Stimulated activated CD8-positive, alpha-beta memory T cell treated with anti-CD3 and anti-CD28 coated beads, Interleukin-12 subunit alpha, Interleukin-12 subunit beta, amount 100 ng/mL, for 4 hours (primary cell): ENCODE results near the gene SEC61B.
"Not testable (repeated sequence)": the region's sequence is repeated elsewhere in the genome, so short reads cannot be mapped to it uniquely, and the experiment has no call there.

Experiments used
- DNase-seq: peaks from one replicate; pipeline ENCODE4 v3.0.0-alpha.2; 2020; ENCODE audit warnings: low read depth

Gene SEC61B

GRCh38 chr9:99192786-99193465 lies 29.2 kb upstream of the SEC61B start:
- DNase-seq, result no peak

DNA sequence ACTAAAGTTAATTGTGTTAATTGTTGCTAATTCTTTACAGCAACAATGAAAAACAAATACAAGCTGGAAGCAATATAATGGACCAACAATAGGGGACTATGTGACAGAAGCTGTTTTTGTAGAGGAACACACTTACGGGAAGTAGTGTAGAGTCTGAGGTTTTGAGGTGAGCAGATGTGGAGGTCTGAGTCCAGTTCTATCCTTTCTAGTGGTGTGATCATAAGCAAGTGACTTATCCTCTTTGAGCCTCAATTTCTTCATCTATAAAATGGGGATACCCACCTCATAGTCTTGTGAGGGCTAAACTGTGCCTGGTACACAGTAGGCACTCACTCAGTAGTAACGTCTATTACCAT lies 28.6 kb upstream of the SEC61B start:
- DNase-seq, result no peak

DNA sequence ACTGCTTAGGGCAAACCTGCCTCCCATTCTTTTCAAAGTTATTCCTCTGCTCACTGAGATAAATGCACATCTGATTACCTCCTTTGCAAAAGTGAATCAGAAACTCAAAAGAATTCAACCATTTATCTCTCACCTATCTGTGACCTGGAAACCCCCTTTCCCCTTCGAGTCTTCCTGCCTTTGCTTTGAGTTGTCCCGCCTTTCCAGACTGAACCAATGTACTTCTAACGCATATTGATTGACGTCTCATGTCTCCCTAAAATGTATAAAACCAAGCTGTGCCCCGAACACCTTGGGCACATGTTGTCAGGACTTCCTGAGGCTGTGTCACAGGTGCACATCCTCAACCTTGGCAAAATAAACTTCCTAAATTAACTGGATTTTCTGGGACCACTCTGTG lies 25.6 kb upstream of the SEC61B start:
- DNase-seq, result not testable (repeated sequence)

GRCh38 chr9:99197124-99197630 lies 24.9 kb upstream of the SEC61B start:
- DNase-seq, result no peak

DNA sequence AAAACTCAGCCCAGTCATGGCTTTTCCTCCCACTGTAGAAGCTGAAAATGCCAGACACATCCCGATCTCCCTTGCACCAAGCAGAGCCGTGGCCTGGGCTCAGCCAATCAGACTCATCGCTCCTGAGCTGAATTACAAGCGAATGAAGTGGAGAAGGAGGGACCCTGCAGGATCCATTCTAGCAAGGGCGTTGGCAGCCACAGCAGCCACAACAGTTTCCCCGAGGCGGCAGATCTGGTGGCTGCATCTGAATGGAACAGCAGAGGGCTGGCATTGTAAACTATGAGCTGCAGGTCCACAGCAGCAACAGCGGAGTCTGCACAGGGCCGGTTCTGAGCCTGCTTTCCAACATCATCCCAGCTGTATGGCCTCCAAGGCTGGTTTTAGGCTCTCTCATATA lies 24.1 kb upstream of the SEC61B start:
- DNase-seq, result no peak

GRCh38 chr9:99199938-99200539 lies 22.0 kb upstream of the SEC61B start:
- no peak for DNase-seq

DNA sequence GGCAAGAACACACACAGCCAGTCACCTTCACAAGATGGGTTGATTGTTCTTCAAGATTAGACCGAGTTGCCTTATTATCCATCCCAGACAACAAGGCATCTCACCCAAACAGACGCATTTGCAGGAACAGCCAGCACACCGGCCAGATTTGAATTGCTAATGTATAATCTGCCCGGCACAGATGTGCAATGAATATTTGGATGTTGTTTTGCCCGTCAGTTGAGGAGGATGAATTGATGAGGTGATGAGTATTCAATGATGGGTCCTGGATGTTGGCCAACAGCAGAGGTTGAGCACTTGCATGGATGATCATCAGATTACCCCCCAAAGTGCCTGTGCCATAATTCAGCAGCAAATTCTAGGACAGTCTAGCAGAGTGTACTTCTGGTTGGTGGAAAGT lies 20.5 kb upstream of the SEC61B start:
- no peak for DNase-seq

DNA sequence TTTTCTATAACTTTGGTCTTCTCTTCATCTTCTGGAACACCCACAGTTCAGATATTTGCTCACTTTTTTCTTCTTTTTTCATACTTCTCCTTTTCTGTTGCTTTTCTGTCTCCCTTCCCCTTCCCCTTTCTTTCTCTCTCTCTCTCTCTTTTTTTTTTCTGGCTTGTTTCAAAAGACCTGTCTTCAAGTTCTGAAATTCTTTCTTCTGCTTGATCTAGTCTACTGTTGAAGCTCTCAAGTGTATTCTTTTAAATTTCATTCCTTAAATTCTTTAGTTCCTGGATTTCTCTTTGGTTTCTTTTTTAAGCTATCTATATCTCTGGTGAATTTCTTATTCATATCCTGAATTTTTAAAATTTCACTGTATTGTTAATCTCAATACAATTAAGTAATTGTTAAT lies 11.5 kb upstream of the SEC61B start:
- no peak for DNase-seq

- DNase-seq, result no peak
Measured at GRCh38 chr9:99211746-99212145, 10.3 kb upstream of the SEC61B start.

DNA sequence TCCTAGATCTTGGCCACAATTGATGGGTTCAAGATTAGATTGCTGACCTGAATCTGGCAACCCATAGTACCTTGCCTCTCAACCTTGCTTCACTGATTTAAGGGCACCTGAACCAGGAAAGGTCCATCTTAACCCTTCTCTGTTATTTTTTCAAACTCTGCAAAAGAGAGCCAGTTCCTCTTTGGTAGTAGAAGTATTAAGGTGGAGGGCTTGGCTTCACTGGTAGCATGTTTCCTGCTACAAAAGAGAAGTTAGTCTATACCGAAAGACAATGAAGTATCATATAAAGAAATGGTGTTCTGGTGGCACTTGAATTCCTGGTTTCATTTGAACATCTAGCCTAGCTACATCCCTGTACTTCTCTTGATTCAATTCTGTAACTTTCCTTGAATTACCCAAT lies 8.9 kb upstream of the SEC61B start:
- no peak for DNase-seq

GRCh38 chr9:99216073-99216472 lies 6.0 kb upstream of the SEC61B start:
- DNase-seq, result no peak

DNA sequence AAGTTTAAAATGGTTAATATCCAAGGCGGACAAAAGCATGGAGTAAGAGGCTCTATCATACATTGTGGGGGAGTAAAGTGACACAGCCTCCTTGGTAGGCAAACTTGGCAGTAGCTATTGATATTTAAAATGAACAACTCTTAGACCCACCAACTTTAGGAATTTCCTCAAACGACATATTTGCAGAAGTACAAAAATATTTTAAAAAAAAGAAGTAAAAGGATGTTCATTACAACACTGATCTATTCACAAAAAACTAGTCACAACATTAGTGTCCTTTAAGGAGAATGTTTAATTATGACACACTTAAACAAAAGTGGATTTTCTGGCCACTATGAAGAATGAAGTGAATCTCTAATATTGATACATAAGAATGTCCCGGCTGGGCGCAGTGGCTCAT lies 2.1 kb upstream of the SEC61B start:
- no peak for DNase-seq

GRCh38 chr9:99221266-99221620 lies 839 bp upstream of the SEC61B start:
- DNase-seq, result no peak

- no peak for DNase-seq
Measured at GRCh38 chr9:99222416-99223270, 561 bp downstream of the SEC61B start.

GRCh38 chr9:99224445-99224844 lies 2.4 kb downstream of the SEC61B start:
- DNase-seq, result no peak

GRCh38 chr9:99226054-99226453 lies 4.0 kb downstream of the SEC61B start:
- DNase-seq, result no peak

GRCh38 chr9:99230206-99230605 lies 8.1 kb downstream of the SEC61B start:
- no peak for DNase-seq

DNA sequence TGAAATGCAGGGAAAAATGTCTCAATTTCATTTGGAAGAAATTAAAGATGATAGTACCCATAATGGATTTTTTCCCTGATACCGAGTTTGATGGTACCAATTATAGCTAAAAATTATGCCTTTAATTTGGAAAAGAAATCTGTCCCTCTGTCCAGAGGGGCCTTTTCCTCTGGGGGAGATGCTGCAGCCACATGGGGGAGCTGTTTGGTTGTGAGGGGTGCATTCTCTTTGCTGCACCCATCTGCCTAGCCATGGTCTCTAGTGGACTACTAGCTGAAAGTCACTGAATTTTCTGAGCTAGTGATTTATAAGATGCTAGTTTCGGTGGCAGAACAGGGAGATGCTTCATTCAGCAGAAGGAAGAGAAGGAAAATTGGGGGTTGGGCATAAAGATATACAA lies 9.6 kb downstream of the SEC61B start:
- DNase-seq, result no peak

- no peak for DNase-seq
Measured at GRCh38 chr9:99234618-99235017, 12.5 kb downstream of the SEC61B start.

- DNase-seq, result no peak
Measured at GRCh38 chr9:99235069-99235468, 13.0 kb downstream of the SEC61B start.

GRCh38 chr9:99235926-99236634 lies 14.0 kb downstream of the SEC61B start:
- no peak for DNase-seq

- no peak for DNase-seq
Measured at GRCh38 chr9:99237356-99237755, 15.3 kb downstream of the SEC61B start.

GRCh38 chr9:99237849-99238248 lies 15.8 kb downstream of the SEC61B start:
- DNase-seq, result not testable (repeated sequence)
